H9 (cell line): ENCODE results near the gene FCN1. TPM values are rescaled to one million over a fixed set of nuclear protein-coding genes. Genes with fewer than 3 reads are reported as not detected.

Experiments
- DNase-seq: peaks from one replicate; pipeline ENCODE4 v3.0.0-alpha.2; 2017
- H2AFZ ChIP-seq: one replicate; pipeline ENCODE4 v1.6.1; 2013; ENCODE audit warnings: mild to moderate bottlenecking, low read length, control low read depth, moderate library complexity
- H2AK5ac ChIP-seq: 2 replicates; pipeline ENCODE4 v1.6.1; 2013; ENCODE audit warnings: low read length, control low read depth, mixed read lengths; ENCODE audit not compliant: insufficient read length
- H2BK120ac ChIP-seq: one replicate; pipeline ENCODE4 v1.6.1; 2013; ENCODE audit warnings: low read depth, mild to moderate bottlenecking, low read length, control low read depth, inconsistent platforms; ENCODE audit not compliant: poor library complexity, severe bottlenecking
- H2BK12ac ChIP-seq: 2 replicates; pipeline ENCODE4 v1.6.1; 2013; ENCODE audit warnings: low read length, control low read depth, mixed read lengths, low read depth; ENCODE audit not compliant: insufficient read length
- H2BK15ac ChIP-seq: 2 replicates; pipeline ENCODE4 v1.6.1; 2013; ENCODE audit warnings: low read depth, low read length, control low read depth
- H2BK20ac ChIP-seq: one replicate; pipeline ENCODE4 v1.6.1; 2013; ENCODE audit warnings: low read depth, mild to moderate bottlenecking, low read length, control low read depth, inconsistent platforms; ENCODE audit not compliant: poor library complexity, severe bottlenecking
- H2BK5ac ChIP-seq: 2 replicates; pipeline ENCODE4 v1.6.1; 2013; ENCODE audit warnings: low read length, control low read depth, mixed read lengths; ENCODE audit not compliant: insufficient read length
- H3K14ac ChIP-seq: 2 replicates; pipeline ENCODE4 v1.6.1; 2013; ENCODE audit warnings: low read length, control low read depth; ENCODE audit not compliant: insufficient read depth
- H3K18ac ChIP-seq: 2 replicates; pipeline ENCODE4 v1.6.1; 2013; ENCODE audit warnings: low read depth, mild to moderate bottlenecking, mixed read lengths, low read length, control low read depth; ENCODE audit not compliant: insufficient read length
- H3K23ac ChIP-seq: 2 replicates; pipeline ENCODE4 v1.6.1; 2013; ENCODE audit warnings: low read length, control low read depth, mixed read lengths, low read depth; ENCODE audit not compliant: insufficient read length
- H3K23me2 ChIP-seq: 2 replicates; pipeline ENCODE4 v1.6.1; 2013; ENCODE audit warnings: low read depth, mild to moderate bottlenecking, mixed read lengths, low read length, control low read depth; ENCODE audit not compliant: insufficient read length, poor library complexity, severe bottlenecking
- H3K27ac ChIP-seq: 2 replicates; pipeline ENCODE4 v1.5.1; 2013; ENCODE audit warnings: low read length, control low read depth, mixed read lengths, low read depth; ENCODE audit not compliant: insufficient read length
- H3K27me3 ChIP-seq: 2 replicates; pipeline ENCODE4 v1.6.1; 2013; ENCODE audit warnings: low read length, control low read depth, inconsistent platforms; ENCODE audit not compliant: insufficient read depth
- H3K4ac ChIP-seq: 2 replicates; pipeline ENCODE4 v1.6.1; 2013; ENCODE audit warnings: low read depth, mild to moderate bottlenecking, control low read depth, inconsistent platforms, low read length, moderate library complexity
- H3K4me1 ChIP-seq: 2 replicates; pipeline ENCODE4 v1.6.1; 2013; ENCODE audit warnings: low read length, control low read depth, inconsistent platforms; ENCODE audit not compliant: insufficient read depth
- H3K4me2 ChIP-seq: 2 replicates; pipeline ENCODE4 v1.6.1; 2013; ENCODE audit warnings: low read length, control low read depth, mixed read lengths; ENCODE audit not compliant: insufficient read length, insufficient read depth
- H3K56ac ChIP-seq: 2 replicates; pipeline ENCODE4 v1.6.1; 2013; ENCODE audit warnings: low read depth, mild to moderate bottlenecking, mixed read lengths, low read length, control low read depth; ENCODE audit not compliant: insufficient read length
- H3K79me1 ChIP-seq: 2 replicates; pipeline ENCODE4 v1.6.1; 2013; ENCODE audit warnings: low read depth, mild to moderate bottlenecking, moderate library complexity, low read length, control low read depth, inconsistent platforms; ENCODE audit not compliant: insufficient read depth, poor library complexity, severe bottlenecking
- H3K79me2 ChIP-seq: 2 replicates; pipeline ENCODE4 v1.6.1; 2013; ENCODE audit warnings: low read length, control low read depth, inconsistent platforms; ENCODE audit not compliant: insufficient read depth
- H3K9ac ChIP-seq: 2 replicates; pipeline ENCODE4 v1.6.1; 2013; ENCODE audit warnings: low read length, control low read depth, mixed read lengths; ENCODE audit not compliant: insufficient read length; ENCODE audit errors: extremely low read depth
- H3K9me3 ChIP-seq: one replicate; pipeline ENCODE4 v1.6.1; 2013; ENCODE audit warnings: low read depth, low read length, inconsistent platforms; ENCODE audit not compliant: control insufficient read depth
- H3T11ph ChIP-seq: one replicate; pipeline ENCODE4 v1.6.1; 2013; ENCODE audit warnings: mild to moderate bottlenecking, low read length, control low read depth, inconsistent platforms
- H4K20me1 ChIP-seq: one replicate; pipeline ENCODE4 v1.6.1; 2013; ENCODE audit not compliant: control insufficient read depth, insufficient read length, insufficient read depth
- H4K5ac ChIP-seq: 2 replicates; pipeline ENCODE4 v1.6.1; 2013; ENCODE audit warnings: low read depth, mild to moderate bottlenecking, mixed read lengths, low read length, control low read depth; ENCODE audit not compliant: insufficient read length
- H4K8ac ChIP-seq: replicated peaks from 2 replicates; pipeline ENCODE4 v1.6.1; 2013; ENCODE audit warnings: low read length, control low read depth, mixed read lengths, low read depth; ENCODE audit not compliant: insufficient read length
- H4K91ac ChIP-seq: 2 replicates; pipeline ENCODE4 v1.6.1; 2013; ENCODE audit warnings: low read depth, mild to moderate bottlenecking, moderate library complexity, mixed read lengths, low read length, control low read depth; ENCODE audit not compliant: insufficient read length
- H3K27ac Mint-ChIP-seq, 3 experiments: 2 replicates in 2 of 3; 3 replicates in 1 of 3; pipeline ENCODE4 v1.8.0; 2020 to 2021; ENCODE audit warnings: mixed read lengths in 3 of 3, mild to moderate bottlenecking in 1 of 3, moderate library complexity in 1 of 3
- H3K27me3 Mint-ChIP-seq: 2 replicates; pipeline ENCODE4 v1.8.0; 2021; ENCODE audit warnings: low read depth, mild to moderate bottlenecking, moderate library complexity, mixed read lengths
- H3K36me3 Mint-ChIP-seq, 3 experiments: 2 replicates in 2 of 3; 3 replicates in 1 of 3; pipeline ENCODE4 v1.8.0; 2020 to 2021; ENCODE audit warnings: low read depth in 3 of 3, mixed read lengths in 3 of 3; ENCODE audit not compliant: insufficient read depth in 1 of 3
- H3K4me1 Mint-ChIP-seq, 2 experiments: 2 replicates each; pipeline ENCODE4 v1.8.0; 2020; ENCODE audit warnings: mixed read lengths in 2 of 2
- H3K4me3 Mint-ChIP-seq, 2 experiments: 2 replicates in 1 of 2; 3 replicates in 1 of 2; pipeline ENCODE4 v1.8.0; 2020 to 2021; ENCODE audit warnings: mild to moderate bottlenecking in 2 of 2, mixed read lengths in 2 of 2, moderate library complexity in 1 of 2
- H3K9me3 Mint-ChIP-seq, 2 experiments: 2 replicates in 1 of 2; 3 replicates in 1 of 2; pipeline ENCODE4 v1.8.0; 2020; ENCODE audit warnings: mild to moderate bottlenecking in 2 of 2, mixed read lengths in 2 of 2, moderate library complexity in 1 of 2
- WGBS: extraction: QIAGEN DNeasy Blood & Tissue Kit; methylation state at CpG from one replicate; pipeline ENCODE4 v1.1.7; 2013; ENCODE audit warnings: missing lambda C conversion rate, low lambda C conversion rate, mixed read lengths; ENCODE audit not compliant: insufficient read length; ENCODE audit errors: extremely low coverage; 5-methylcytosine and 5-hydroxymethylcytosine counted together
- total RNA-seq: library from RNA; stranded (reverse); gene quantifications from 2 replicates; pipeline ENCODE4 v1.2.1, GENCODE V29; 2021
- TF ChIP-seq, protein P1 (sequence below): fragments of 200-600 bp; sonication (generic); conservative IDR thresholded peaks from 3 replicates; pipeline ENCODE4 v1.8.0; 2021; ENCODE audit warnings: antibody characterized with exemption, mild to moderate bottlenecking

FCN1 gene
- total RNA-seq, 1 experiment from 2014 or later = not detected

DNA sequence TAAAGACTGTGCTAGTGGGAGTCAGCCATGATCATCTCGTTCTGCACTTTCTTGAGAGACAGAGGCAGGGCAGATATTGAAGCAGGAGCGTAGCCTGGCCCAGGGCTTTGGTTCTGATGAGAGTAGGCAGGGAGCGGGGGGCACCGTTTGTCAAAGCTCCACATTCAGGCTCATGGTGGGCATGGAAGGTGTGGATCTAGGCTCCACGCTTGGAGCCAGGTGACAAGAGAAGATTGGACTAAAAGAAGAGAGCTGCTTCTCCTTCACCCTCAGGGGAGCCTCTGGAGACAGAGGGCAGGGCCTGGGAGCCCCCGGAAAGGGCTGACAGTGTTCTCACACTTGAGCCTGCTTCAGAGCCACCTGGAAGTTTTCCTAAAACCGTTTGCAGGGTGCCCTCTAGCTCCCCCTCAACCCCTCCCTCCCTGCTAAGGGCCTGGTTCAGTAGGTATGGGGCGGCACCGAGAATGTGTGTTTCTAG, 61.8 kb downstream of the FCN1 start:
- peaks cover 0 to 2% of the 10 kb centered on the region in 2 experiments; a peak in 1 of 4 replicates for H3K4me1 Mint-ChIP-seq
- TF ChIP-seq, protein P1, sequence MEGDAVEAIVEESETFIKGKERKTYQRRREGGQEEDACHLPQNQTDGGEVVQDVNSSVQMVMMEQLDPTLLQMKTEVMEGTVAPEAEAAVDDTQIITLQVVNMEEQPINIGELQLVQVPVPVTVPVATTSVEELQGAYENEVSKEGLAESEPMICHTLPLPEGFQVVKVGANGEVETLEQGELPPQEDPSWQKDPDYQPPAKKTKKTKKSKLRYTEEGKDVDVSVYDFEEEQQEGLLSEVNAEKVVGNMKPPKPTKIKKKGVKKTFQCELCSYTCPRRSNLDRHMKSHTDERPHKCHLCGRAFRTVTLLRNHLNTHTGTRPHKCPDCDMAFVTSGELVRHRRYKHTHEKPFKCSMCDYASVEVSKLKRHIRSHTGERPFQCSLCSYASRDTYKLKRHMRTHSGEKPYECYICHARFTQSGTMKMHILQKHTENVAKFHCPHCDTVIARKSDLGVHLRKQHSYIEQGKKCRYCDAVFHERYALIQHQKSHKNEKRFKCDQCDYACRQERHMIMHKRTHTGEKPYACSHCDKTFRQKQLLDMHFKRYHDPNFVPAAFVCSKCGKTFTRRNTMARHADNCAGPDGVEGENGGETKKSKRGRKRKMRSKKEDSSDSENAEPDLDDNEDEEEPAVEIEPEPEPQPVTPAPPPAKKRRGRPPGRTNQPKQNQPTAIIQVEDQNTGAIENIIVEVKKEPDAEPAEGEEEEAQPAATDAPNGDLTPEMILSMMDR = no peak
- H3K4me3 Mint-ChIP-seq = no peak overlapping the region
- peaks cover 2 to 5% (median 3%) of the 10 kb centered on the region in 3 experiments; a peak in 3 of 7 replicates for H3K36me3 Mint-ChIP-seq
- Histone ChIP-seq H4K91ac (no peak overlapping the region), H2BK20ac (no peak overlapping the region), H2AK5ac (no peak overlapping the region), H3K9me3 (no peaks in the 10 kb centered on the region), H3K79me2 (no peaks in the 10 kb centered on the region), H2BK5ac (no peak overlapping the region), H2BK15ac (no peak overlapping the region), H3K9ac (no peak overlapping the region), H4K20me1 (no peaks in the 10 kb centered on the region), H3K14ac (no peak overlapping the region), H3K4ac (no peak overlapping the region), H4K8ac (no peak overlapping the region), H3T11ph (no peak overlapping the region), H3K56ac (no peak overlapping the region), H3K23ac (no peak overlapping the region), H3K4me1 (no peaks in the 10 kb centered on the region), H3K23me2 (no peaks in the 10 kb centered on the region), H3K27ac (no peak overlapping the region), H2BK120ac (no peak overlapping the region), H4K5ac (no peak overlapping the region), H3K18ac (no peak overlapping the region), H3K27me3 (no peaks in the 10 kb centered on the region), H3K4me2 (no peak overlapping the region), H2BK12ac (no peak overlapping the region), H2AFZ (no peak overlapping the region), H3K79me1 (no peaks in the 10 kb centered on the region)
- no peak for DNase-seq
- no peak overlapping the region for H3K27ac Mint-ChIP-seq
- WGBS = no CpG with 5 or more reads among the region's 9 CpGs
- H3K9me3 Mint-ChIP-seq = peaks cover 5% of the 10 kb centered on the region in 2 experiments; a peak in 4 of 5 replicates
- H3K27me3 Mint-ChIP-seq = peaks cover 11% of the 10 kb centered on the region

Other genes with a start within 250 kb of the FCN1 start
- gene FCN2, start 37.1 kb downstream of the FCN1 start, total RNA-seq = not detected in 2 replicates
- gene OLFM1, start 169.8 kb upstream of the FCN1 start, total RNA-seq = 34.1 and 36.8 TPM in 2 replicates